ENCODE data around the gene KIF14. TPM values are rescaled to one million over a fixed set of nuclear protein-coding genes. Genes with fewer than 3 reads are reported as not detected.
A peak's percentile ranks its signal among the peaks of the same experiment; 100 is the strongest.

Gene KIF14
- total and polyA plus RNA-seq, 2 experiments from 2014 or later = 13.3 to 23.2 TPM

DNA sequence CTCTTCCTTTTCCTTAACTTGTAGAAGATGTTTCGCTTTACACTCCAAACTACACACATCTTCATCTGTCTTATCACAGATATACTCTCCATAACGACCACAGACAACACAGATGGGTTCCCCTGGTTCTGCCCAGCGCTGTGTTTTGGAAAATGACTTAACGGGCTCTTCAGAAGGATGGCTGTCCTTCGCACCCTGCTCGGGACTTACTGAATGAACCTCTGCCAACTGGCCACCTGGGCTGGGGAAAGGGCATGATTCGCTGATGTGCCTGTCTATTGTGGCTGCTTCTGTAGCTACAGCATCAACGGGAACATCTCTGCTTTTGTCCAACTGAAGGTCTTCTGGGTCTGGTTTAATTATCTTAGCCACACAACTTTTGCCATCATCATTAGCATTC is 45.8 kb upstream of the KIF14 start:
- peaks cover 28% of the 10 kb centered on the region for H3K79me2 ChIP-seq (replicated peaks; ENCODE audit: insufficient read depth)
- H3K4me3 Mint-ChIP-seq = no peak overlapping the region
- H3K9me3 Mint-ChIP-seq = no peaks in the 10 kb centered on the region
- H3K9me2 ChIP-seq (ENCODE audit: insufficient read depth) = no peaks in the 10 kb centered on the region
- no peak for DNase-seq (ENCODE audit: low spot score)
- peaks cover 22% of the 10 kb centered on the region for H3K4me1 ChIP-seq (ENCODE audit: insufficient read depth)
- no peak overlapping the region for H3K4me3 ChIP-seq
- H3K4me2 ChIP-seq = peak overlapping the region; percentile 10; the same call in 1 of the 2 replicates
- peaks cover 31% of the 10 kb centered on the region for H3K4me1 Mint-ChIP-seq
- H3K27me3 Mint-ChIP-seq (ENCODE audit: insufficient read depth, low read depth, poor library complexity) = peaks cover 7% of the 10 kb centered on the region
- ATAC-seq = no peak
- no peaks in the 10 kb centered on the region; the same call in 1 of the 2 replicates for H3K36me3 ChIP-seq (ENCODE audit: insufficient read depth)
- 0 out of 2 replicates have a peak overlapping the region, but pooled peaks have one; percentile 59 for H3K27ac ChIP-seq (ENCODE audit: low read depth)
- H2AFZ ChIP-seq = no peak overlapping the region
- H3F3A ChIP-seq (replicated peaks; ENCODE audit: low read depth) = peaks cover 3% of the 10 kb centered on the region; the same call in 1 of the 2 replicates
- H4K20me1 ChIP-seq (replicated peaks; ENCODE audit: insufficient read depth) = no peaks in the 10 kb centered on the region
- peaks cover 18% of the 10 kb centered on the region; the same call in 2 of the 3 replicates for H3K36me3 Mint-ChIP-seq (ENCODE audit: low read depth)
- no peaks in the 10 kb centered on the region for H3K27me3 ChIP-seq (ENCODE audit: insufficient read depth)
- H3K27ac Mint-ChIP-seq = peak overlapping the region; percentile 32; the same call in 1 of the 2 replicates
- no peak for TF ChIP-seq ZNF331 (CRISPR knock-in tag; IDR thresholded peaks at IDR 0.05; ENCODE audit: low read depth)
- TF ChIP-seq, protein P1, sequence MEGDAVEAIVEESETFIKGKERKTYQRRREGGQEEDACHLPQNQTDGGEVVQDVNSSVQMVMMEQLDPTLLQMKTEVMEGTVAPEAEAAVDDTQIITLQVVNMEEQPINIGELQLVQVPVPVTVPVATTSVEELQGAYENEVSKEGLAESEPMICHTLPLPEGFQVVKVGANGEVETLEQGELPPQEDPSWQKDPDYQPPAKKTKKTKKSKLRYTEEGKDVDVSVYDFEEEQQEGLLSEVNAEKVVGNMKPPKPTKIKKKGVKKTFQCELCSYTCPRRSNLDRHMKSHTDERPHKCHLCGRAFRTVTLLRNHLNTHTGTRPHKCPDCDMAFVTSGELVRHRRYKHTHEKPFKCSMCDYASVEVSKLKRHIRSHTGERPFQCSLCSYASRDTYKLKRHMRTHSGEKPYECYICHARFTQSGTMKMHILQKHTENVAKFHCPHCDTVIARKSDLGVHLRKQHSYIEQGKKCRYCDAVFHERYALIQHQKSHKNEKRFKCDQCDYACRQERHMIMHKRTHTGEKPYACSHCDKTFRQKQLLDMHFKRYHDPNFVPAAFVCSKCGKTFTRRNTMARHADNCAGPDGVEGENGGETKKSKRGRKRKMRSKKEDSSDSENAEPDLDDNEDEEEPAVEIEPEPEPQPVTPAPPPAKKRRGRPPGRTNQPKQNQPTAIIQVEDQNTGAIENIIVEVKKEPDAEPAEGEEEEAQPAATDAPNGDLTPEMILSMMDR (conservative IDR thresholded peaks at IDR 0.05; ENCODE audit: low read depth in 2 of 2) = no peak
- TF ChIP-seq, protein P2, sequence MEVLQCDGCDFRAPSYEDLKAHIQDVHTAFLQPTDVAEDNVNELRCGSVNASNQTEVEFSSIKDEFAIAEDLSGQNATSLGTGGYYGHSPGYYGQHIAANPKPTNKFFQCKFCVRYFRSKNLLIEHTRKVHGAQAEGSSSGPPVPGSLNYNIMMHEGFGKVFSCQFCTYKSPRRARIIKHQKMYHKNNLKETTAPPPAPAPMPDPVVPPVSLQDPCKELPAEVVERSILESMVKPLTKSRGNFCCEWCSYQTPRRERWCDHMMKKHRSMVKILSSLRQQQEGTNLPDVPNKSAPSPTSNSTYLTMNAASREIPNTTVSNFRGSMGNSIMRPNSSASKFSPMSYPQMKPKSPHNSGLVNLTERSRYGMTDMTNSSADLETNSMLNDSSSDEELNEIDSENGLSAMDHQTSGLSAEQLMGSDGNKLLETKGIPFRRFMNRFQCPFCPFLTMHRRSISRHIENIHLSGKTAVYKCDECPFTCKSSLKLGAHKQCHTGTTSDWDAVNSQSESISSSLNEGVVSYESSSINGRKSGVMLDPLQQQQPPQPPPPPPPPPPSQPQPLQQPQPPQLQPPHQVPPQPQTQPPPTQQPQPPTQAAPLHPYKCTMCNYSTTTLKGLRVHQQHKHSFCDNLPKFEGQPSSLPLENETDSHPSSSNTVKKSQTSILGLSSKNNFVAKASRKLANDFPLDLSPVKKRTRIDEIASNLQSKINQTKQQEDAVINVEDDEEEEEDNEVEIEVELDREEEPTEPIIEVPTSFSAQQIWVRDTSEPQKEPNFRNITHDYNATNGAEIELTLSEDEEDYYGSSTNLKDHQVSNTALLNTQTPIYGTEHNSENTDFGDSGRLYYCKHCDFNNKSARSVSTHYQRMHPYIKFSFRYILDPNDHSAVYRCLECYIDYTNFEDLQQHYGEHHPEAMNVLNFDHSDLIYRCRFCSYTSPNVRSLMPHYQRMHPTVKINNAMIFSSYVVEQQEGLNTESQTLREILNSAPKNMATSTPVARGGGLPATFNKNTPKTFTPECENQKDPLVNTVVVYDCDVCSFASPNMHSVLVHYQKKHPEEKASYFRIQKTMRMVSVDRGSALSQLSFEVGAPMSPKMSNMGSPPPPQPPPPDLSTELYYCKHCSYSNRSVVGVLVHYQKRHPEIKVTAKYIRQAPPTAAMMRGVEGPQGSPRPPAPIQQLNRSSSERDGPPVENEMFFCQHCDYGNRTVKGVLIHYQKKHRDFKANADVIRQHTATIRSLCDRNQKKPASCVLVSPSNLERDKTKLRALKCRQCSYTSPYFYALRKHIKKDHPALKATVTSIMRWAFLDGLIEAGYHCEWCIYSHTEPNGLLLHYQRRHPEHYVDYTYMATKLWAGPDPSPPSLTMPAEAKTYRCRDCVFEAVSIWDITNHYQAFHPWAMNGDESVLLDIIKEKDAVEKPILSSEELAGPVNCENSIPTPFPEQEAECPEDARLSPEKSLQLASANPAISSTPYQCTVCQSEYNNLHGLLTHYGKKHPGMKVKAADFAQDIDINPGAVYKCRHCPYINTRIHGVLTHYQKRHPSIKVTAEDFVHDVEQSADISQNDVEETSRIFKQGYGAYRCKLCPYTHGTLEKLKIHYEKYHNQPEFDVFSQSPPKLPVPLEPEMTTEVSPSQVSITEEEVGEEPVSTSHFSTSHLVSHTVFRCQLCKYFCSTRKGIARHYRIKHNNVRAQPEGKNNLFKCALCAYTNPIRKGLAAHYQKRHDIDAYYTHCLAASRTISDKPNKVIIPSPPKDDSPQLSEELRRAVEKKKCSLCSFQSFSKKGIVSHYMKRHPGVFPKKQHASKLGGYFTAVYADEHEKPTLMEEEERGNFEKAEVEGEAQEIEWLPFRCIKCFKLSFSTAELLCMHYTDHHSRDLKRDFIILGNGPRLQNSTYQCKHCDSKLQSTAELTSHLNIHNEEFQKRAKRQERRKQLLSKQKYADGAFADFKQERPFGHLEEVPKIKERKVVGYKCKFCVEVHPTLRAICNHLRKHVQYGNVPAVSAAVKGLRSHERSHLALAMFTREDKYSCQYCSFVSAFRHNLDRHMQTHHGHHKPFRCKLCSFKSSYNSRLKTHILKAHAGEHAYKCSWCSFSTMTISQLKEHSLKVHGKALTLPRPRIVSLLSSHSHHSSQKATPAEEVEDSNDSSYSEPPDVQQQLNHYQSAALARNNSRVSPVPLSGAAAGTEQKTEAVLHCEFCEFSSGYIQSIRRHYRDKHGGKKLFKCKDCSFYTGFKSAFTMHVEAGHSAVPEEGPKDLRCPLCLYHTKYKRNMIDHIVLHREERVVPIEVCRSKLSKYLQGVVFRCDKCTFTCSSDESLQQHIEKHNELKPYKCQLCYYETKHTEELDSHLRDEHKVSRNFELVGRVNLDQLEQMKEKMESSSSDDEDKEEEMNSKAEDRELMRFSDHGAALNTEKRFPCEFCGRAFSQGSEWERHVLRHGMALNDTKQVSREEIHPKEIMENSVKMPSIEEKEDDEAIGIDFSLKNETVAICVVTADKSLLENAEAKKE (CRISPR knock-in tag; IDR thresholded peaks at IDR 0.05) = no peak
- TF ChIP-seq, protein P3, sequence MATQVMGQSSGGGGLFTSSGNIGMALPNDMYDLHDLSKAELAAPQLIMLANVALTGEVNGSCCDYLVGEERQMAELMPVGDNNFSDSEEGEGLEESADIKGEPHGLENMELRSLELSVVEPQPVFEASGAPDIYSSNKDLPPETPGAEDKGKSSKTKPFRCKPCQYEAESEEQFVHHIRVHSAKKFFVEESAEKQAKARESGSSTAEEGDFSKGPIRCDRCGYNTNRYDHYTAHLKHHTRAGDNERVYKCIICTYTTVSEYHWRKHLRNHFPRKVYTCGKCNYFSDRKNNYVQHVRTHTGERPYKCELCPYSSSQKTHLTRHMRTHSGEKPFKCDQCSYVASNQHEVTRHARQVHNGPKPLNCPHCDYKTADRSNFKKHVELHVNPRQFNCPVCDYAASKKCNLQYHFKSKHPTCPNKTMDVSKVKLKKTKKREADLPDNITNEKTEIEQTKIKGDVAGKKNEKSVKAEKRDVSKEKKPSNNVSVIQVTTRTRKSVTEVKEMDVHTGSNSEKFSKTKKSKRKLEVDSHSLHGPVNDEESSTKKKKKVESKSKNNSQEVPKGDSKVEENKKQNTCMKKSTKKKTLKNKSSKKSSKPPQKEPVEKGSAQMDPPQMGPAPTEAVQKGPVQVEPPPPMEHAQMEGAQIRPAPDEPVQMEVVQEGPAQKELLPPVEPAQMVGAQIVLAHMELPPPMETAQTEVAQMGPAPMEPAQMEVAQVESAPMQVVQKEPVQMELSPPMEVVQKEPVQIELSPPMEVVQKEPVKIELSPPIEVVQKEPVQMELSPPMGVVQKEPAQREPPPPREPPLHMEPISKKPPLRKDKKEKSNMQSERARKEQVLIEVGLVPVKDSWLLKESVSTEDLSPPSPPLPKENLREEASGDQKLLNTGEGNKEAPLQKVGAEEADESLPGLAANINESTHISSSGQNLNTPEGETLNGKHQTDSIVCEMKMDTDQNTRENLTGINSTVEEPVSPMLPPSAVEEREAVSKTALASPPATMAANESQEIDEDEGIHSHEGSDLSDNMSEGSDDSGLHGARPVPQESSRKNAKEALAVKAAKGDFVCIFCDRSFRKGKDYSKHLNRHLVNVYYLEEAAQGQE (IDR thresholded peaks at IDR 0.05; ENCODE audit: unreplicated experiment) = no peak
- no peak for TF ChIP-seq EZH2 (IDR thresholded peaks at IDR 0.05; ENCODE audit: low read depth, unreplicated experiment)
- no peak for TF ChIP-seq STAT1 (IDR thresholded peaks at IDR 0.05; ENCODE audit: unreplicated experiment)
- TF ChIP-seq NANOG (IDR thresholded peaks at IDR 0.05; ENCODE audit: borderline replicate concordance) = no peak
- no peak for TF ChIP-seq POLR2AphosphoS5 (IDR thresholded peaks at IDR 0.05; ENCODE audit: low read depth)
- TF ChIP-seq, protein P4, sequence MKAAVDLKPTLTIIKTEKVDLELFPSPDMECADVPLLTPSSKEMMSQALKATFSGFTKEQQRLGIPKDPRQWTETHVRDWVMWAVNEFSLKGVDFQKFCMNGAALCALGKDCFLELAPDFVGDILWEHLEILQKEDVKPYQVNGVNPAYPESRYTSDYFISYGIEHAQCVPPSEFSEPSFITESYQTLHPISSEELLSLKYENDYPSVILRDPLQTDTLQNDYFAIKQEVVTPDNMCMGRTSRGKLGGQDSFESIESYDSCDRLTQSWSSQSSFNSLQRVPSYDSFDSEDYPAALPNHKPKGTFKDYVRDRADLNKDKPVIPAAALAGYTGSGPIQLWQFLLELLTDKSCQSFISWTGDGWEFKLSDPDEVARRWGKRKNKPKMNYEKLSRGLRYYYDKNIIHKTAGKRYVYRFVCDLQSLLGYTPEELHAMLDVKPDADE (IDR thresholded peaks at IDR 0.05) = no peak
- TF ChIP-seq JUNB (IDR thresholded peaks at IDR 0.05; ENCODE audit: unreplicated experiment) = no peak
- TF ChIP-seq CREB1 (CRISPR knock-in tag; IDR thresholded peaks at IDR 0.05; ENCODE audit: low read depth) = no peak
- TF ChIP-seq ZNF114 (CRISPR knock-in tag; IDR thresholded peaks at IDR 0.05) = no peak
- no peak for TF ChIP-seq EZH2phosphoT487 (IDR thresholded peaks at IDR 0.05; ENCODE audit: unreplicated experiment)

All from GM23338 (cell line).